Measurements from ENCODE around the gene FOSL2. TPM values are rescaled to one million over a fixed set of nuclear protein-coding genes. Genes with fewer than 3 reads are reported as not detected.

Gene FOSL2
- total RNA-seq, 1 donor from 2014 or later: 1.3 TPM

- Mint-ChIP-seq H3K27me3 (ENCODE audit: insufficient read depth, low read depth) (peaks cover 2% of the 10 kb centered on the region), H3K4me1 (no peaks in the 10 kb centered on the region), H3K36me3 (no peaks in the 10 kb centered on the region), H3K27ac (no peak overlapping the region), H3K9me3 (no peaks in the 10 kb centered on the region), H3K4me3 (no peak overlapping the region)
- Histone ChIP-seq H3K79me2 (ENCODE audit: low read depth) (no peaks in the 10 kb centered on the region), H3K9ac (no peak overlapping the region), H3K4me2 (no peak overlapping the region), H3K4me1 (no peaks in the 10 kb centered on the region), H2AFZ (replicated peaks) (no peak overlapping the region), H4K20me1 (ENCODE audit: low read depth) (no peaks in the 10 kb centered on the region), H3F3A (ENCODE audit: low read depth) (no peaks in the 10 kb centered on the region), H3K27me3 (no peaks in the 10 kb centered on the region), H3K36me3 (no peaks in the 10 kb centered on the region), H3K9me3 (ENCODE audit: low read depth) (no peaks in the 10 kb centered on the region), H3K27ac (no peak overlapping the region), H3K4me3 (no peak overlapping the region)
- TF ChIP-seq EZH2phosphoT487 (IDR thresholded peaks at IDR 0.05) (no peak), EZH2 (IDR thresholded peaks at IDR 0.05) (no peak), CTCF (IDR thresholded peaks at IDR 0.05) (no peak)
- DNase-seq (ENCODE audit: low spot score): no peak
Measured at GRCh38 chr2:28427741-28428415, 35.2 kb downstream of the FOSL2 start.

- Mint-ChIP-seq H3K27me3 (ENCODE audit: insufficient read depth, low read depth) (peaks cover 2% of the 10 kb centered on the region), H3K4me3 (no peak overlapping the region), H3K9me3 (no peaks in the 10 kb centered on the region), H3K36me3 (no peaks in the 10 kb centered on the region), H3K4me1 (no peaks in the 10 kb centered on the region), H3K27ac (no peak overlapping the region)
- H3K9me3 ChIP-seq (ENCODE audit: low read depth): no peaks in the 10 kb centered on the region
- H3K27ac ChIP-seq: no peak overlapping the region
- no peaks in the 10 kb centered on the region for H3K4me1 ChIP-seq
- H2AFZ ChIP-seq (replicated peaks): no peak overlapping the region
- no peaks in the 10 kb centered on the region for H4K20me1 ChIP-seq (ENCODE audit: low read depth)
- TF ChIP-seq EZH2phosphoT487 (IDR thresholded peaks at IDR 0.05): no peak
- TF ChIP-seq CTCF (IDR thresholded peaks at IDR 0.05): no peak
- TF ChIP-seq EZH2 (IDR thresholded peaks at IDR 0.05): no peak
- H3K79me2 ChIP-seq (ENCODE audit: low read depth): no peaks in the 10 kb centered on the region
- H3F3A ChIP-seq (ENCODE audit: low read depth): no peaks in the 10 kb centered on the region
- no peak overlapping the region for H3K4me2 ChIP-seq
- no peaks in the 10 kb centered on the region for H3K36me3 ChIP-seq
- DNase-seq (ENCODE audit: low spot score): no peak
- no peak overlapping the region for H3K4me3 ChIP-seq
- H3K9ac ChIP-seq: no peak overlapping the region
- no peaks in the 10 kb centered on the region for H3K27me3 ChIP-seq
Measured at GRCh38 chr2:28428486-28428885, 35.8 kb downstream of the FOSL2 start.

GRCh38 chr2:28429636-28430376 lies 37.1 kb downstream of the FOSL2 start:
- no peaks in the 10 kb centered on the region for H4K20me1 ChIP-seq (ENCODE audit: low read depth)
- Mint-ChIP-seq H3K27me3 (ENCODE audit: insufficient read depth, low read depth) (peaks cover 2% of the 10 kb centered on the region), H3K4me1 (no peaks in the 10 kb centered on the region), H3K27ac (no peak overlapping the region), H3K9me3 (no peaks in the 10 kb centered on the region), H3K36me3 (no peaks in the 10 kb centered on the region), H3K4me3 (no peak overlapping the region)
- no peaks in the 10 kb centered on the region for H3K79me2 ChIP-seq (ENCODE audit: low read depth)
- no peak overlapping the region for H3K9ac ChIP-seq
- H3K4me2 ChIP-seq: no peak overlapping the region
- H3F3A ChIP-seq (ENCODE audit: low read depth): no peaks in the 10 kb centered on the region
- H3K27ac ChIP-seq: no peak overlapping the region
- TF ChIP-seq EZH2 (IDR thresholded peaks at IDR 0.05) (no peak), CTCF (IDR thresholded peaks at IDR 0.05) (no peak), EZH2phosphoT487 (IDR thresholded peaks at IDR 0.05) (no peak)
- no peak overlapping the region for H2AFZ ChIP-seq (replicated peaks)
- no peaks in the 10 kb centered on the region for H3K4me1 ChIP-seq
- no peak overlapping the region for H3K4me3 ChIP-seq
- H3K9me3 ChIP-seq (ENCODE audit: low read depth): no peaks in the 10 kb centered on the region
- no peaks in the 10 kb centered on the region for H3K36me3 ChIP-seq
- H3K27me3 ChIP-seq: no peaks in the 10 kb centered on the region
- DNase-seq (ENCODE audit: low spot score): no peak
